ENCODE measurements around the gene KCNK10.

KCNK10 gene

DNA sequence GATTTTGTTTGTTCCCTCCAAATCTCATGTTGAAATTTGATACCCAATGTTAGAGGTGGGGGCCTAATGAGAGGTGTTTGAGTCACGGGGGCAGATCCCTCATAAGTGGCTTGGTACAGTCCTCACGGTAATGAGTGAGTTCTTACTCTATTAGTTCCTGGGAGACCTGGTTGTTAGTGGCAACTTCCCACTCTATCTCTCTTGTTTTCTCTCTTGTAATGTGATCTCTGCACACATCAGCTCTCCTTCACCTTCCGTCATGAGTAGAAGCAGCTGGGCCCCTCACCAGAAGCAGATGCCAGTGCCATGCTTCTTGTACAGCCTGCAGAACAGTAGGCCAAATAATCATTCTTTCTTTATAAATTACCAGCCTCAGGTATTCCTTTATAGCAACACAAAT, 29.6 kb upstream of the KCNK10 start:
- H3K4me2 ChIP-seq (ENCODE audit: low read depth, low read length, poor library complexity, severe bottlenecking), result no peak overlapping the region
- no peaks in the 10 kb centered on the region for H3K27me3 ChIP-seq (ENCODE audit: insufficient read depth, low read length, poor library complexity, severe bottlenecking)
- H3K4me1 ChIP-seq (ENCODE audit: insufficient read depth, low read length, poor library complexity, severe bottlenecking), result no peaks in the 10 kb centered on the region
- no peaks in the 10 kb centered on the region for H3K79me2 ChIP-seq (ENCODE audit: insufficient read depth, low read length)
- no peak for TF ChIP-seq EZH2phosphoT487 (IDR thresholded peaks at IDR 0.05; ENCODE audit: borderline replicate concordance)
- TF ChIP-seq, protein P1, sequence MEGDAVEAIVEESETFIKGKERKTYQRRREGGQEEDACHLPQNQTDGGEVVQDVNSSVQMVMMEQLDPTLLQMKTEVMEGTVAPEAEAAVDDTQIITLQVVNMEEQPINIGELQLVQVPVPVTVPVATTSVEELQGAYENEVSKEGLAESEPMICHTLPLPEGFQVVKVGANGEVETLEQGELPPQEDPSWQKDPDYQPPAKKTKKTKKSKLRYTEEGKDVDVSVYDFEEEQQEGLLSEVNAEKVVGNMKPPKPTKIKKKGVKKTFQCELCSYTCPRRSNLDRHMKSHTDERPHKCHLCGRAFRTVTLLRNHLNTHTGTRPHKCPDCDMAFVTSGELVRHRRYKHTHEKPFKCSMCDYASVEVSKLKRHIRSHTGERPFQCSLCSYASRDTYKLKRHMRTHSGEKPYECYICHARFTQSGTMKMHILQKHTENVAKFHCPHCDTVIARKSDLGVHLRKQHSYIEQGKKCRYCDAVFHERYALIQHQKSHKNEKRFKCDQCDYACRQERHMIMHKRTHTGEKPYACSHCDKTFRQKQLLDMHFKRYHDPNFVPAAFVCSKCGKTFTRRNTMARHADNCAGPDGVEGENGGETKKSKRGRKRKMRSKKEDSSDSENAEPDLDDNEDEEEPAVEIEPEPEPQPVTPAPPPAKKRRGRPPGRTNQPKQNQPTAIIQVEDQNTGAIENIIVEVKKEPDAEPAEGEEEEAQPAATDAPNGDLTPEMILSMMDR (conservative IDR thresholded peaks at IDR 0.05; ENCODE audit: low read length), result no peak
- H2AFZ ChIP-seq (ENCODE audit: low read length), result no peak overlapping the region
- H3K4me3 ChIP-seq (ENCODE audit: low read length, poor library complexity, severe bottlenecking), result no peak overlapping the region
- no peaks in the 10 kb centered on the region for H3K9me3 ChIP-seq (ENCODE audit: insufficient read depth, low read depth, low read length)
- H3K9me2 ChIP-seq (replicated peaks; ENCODE audit: low read depth, low read length), result no peaks in the 10 kb centered on the region
- no peak overlapping the region for H3K9ac ChIP-seq (ENCODE audit: low read depth, low read length, poor library complexity, severe bottlenecking)
- H3F3A ChIP-seq (ENCODE audit: low read depth), result no peaks in the 10 kb centered on the region
- H3K36me3 ChIP-seq (ENCODE audit: insufficient read depth, low read length), result no peaks in the 10 kb centered on the region
- no peaks in the 10 kb centered on the region for H4K20me1 ChIP-seq (ENCODE audit: insufficient read depth, low read length, poor library complexity, severe bottlenecking)

DNA sequence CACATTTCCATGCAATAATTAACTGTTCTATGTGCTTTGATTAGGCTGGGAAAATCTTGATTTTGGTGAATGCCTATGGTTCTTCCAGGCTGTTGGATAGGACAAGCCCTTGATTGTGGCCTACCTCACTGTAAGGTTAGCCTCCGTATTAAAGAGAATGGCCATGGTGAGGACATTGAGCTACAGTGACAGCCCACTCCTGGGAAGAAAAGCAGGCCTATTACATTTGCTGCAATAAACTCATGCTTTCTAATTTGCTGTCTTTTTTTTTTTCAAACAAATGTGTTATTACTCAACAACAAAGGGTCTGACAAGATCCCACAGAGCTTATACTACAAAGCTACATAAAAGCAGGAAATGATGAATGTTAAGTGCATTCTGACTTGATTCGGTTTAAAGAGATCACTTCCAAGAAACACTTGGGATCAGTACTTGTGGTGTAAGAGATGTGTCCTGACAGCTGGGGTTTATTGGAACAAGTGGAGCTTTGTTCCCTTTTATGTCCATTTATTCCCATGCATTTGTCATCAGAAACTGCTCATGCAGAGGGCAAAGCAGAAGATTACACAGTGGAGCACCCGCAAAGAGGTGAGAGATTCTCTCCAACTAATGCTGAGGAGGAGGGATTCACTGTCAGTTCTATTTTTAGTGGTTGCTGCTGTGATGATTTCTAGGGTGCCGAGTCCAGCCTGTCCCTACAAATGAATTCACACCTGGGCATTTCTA, 29.1 kb upstream of the KCNK10 start:
- no peaks in the 10 kb centered on the region for H4K20me1 ChIP-seq (ENCODE audit: insufficient read depth, low read length, poor library complexity, severe bottlenecking)
- no peak overlapping the region for H3K4me3 ChIP-seq (ENCODE audit: low read length, poor library complexity, severe bottlenecking)
- no peaks in the 10 kb centered on the region for H3K9me2 ChIP-seq (replicated peaks; ENCODE audit: low read depth, low read length)
- no peak overlapping the region for H3K4me2 ChIP-seq (ENCODE audit: low read depth, low read length, poor library complexity, severe bottlenecking)
- H3F3A ChIP-seq (ENCODE audit: low read depth), result no peaks in the 10 kb centered on the region
- no peak overlapping the region for H2AFZ ChIP-seq (ENCODE audit: low read length)
- no peaks in the 10 kb centered on the region for H3K9me3 ChIP-seq (ENCODE audit: insufficient read depth, low read depth, low read length)
- no peak overlapping the region for H3K9ac ChIP-seq (ENCODE audit: low read depth, low read length, poor library complexity, severe bottlenecking)
- TF ChIP-seq EZH2phosphoT487 (IDR thresholded peaks at IDR 0.05; ENCODE audit: borderline replicate concordance), result no peak
- TF ChIP-seq, protein P1 (conservative IDR thresholded peaks at IDR 0.05; ENCODE audit: low read length), result no peak
- no peaks in the 10 kb centered on the region for H3K36me3 ChIP-seq (ENCODE audit: insufficient read depth, low read length)
- no peaks in the 10 kb centered on the region for H3K27me3 ChIP-seq (ENCODE audit: insufficient read depth, low read length, poor library complexity, severe bottlenecking)
- no peaks in the 10 kb centered on the region for H3K79me2 ChIP-seq (ENCODE audit: insufficient read depth, low read length)
- no peaks in the 10 kb centered on the region for H3K4me1 ChIP-seq (ENCODE audit: insufficient read depth, low read length, poor library complexity, severe bottlenecking)

DNA sequence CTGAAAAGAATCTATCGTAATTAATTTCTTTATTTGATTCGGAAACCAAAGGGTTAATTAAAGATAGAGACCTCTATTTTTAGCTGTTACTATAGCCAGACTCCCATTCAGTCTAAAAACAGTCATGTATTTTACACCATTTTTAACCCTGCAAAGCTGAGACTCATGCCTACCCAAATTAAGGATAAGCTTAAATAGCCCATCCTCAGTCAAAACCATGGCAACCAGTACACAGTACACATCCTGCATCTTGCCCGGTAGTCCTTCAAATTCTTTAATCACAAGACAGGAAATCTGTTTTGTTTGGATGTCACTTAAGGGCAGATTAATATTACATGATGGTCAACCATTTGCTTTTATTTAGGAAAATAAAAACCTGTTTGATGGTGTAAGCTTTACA, 25.5 kb upstream of the KCNK10 start:
- no peak overlapping the region for H3K4me3 ChIP-seq (ENCODE audit: low read length, poor library complexity, severe bottlenecking)
- H2AFZ ChIP-seq (ENCODE audit: low read length), result no peak overlapping the region
- no peak overlapping the region for H3K9ac ChIP-seq (ENCODE audit: low read depth, low read length, poor library complexity, severe bottlenecking)
- no peak for TF ChIP-seq EZH2phosphoT487 (IDR thresholded peaks at IDR 0.05; ENCODE audit: borderline replicate concordance)
- TF ChIP-seq, protein P1 (conservative IDR thresholded peaks at IDR 0.05; ENCODE audit: low read length), result no peak
- H3K9me2 ChIP-seq (replicated peaks; ENCODE audit: low read depth, low read length), result no peaks in the 10 kb centered on the region
- H4K20me1 ChIP-seq (ENCODE audit: insufficient read depth, low read length, poor library complexity, severe bottlenecking), result no peaks in the 10 kb centered on the region
- no peaks in the 10 kb centered on the region for H3K9me3 ChIP-seq (ENCODE audit: insufficient read depth, low read depth, low read length)
- no peaks in the 10 kb centered on the region for H3K4me1 ChIP-seq (ENCODE audit: insufficient read depth, low read length, poor library complexity, severe bottlenecking)
- no peaks in the 10 kb centered on the region for H3F3A ChIP-seq (ENCODE audit: low read depth)
- H3K36me3 ChIP-seq (ENCODE audit: insufficient read depth, low read length), result no peaks in the 10 kb centered on the region
- no peaks in the 10 kb centered on the region for H3K27me3 ChIP-seq (ENCODE audit: insufficient read depth, low read length, poor library complexity, severe bottlenecking)
- H3K79me2 ChIP-seq (ENCODE audit: insufficient read depth, low read length), result no peaks in the 10 kb centered on the region
- no peak overlapping the region for H3K4me2 ChIP-seq (ENCODE audit: low read depth, low read length, poor library complexity, severe bottlenecking)
